Left ventricle myocardium inferior (tissue), 1 donor: ENCODE results near the gene PPP1R37. TPM values are rescaled to one million over a fixed set of nuclear protein-coding genes. Genes with fewer than 3 reads are reported as not detected.

Source experiments
- DNase-seq: peaks from one replicate; pipeline ENCODE4 v3.0.0-alpha.2; 2020
- H3K27ac ChIP-seq: fragments of 200-600 bp; replicated peaks from 2 replicates; pipeline ENCODE4 v1.8.0; 2021
- H3K27me3 ChIP-seq: fragments of 200-600 bp; 2 replicates; pipeline ENCODE4 v1.8.0; 2021; ENCODE audit warnings: low read depth
- H3K36me3 ChIP-seq: fragments of 200-600 bp; 2 replicates; pipeline ENCODE4 v1.8.0; 2021
- H3K4me1 ChIP-seq: fragments of 200-600 bp; 2 replicates; pipeline ENCODE4 v1.8.0; 2021
- H3K4me3 ChIP-seq: fragments of 200-600 bp; 2 replicates; pipeline ENCODE4 v1.8.0; 2021; ENCODE audit warnings: mild to moderate bottlenecking, moderate library complexity
- H3K9me3 ChIP-seq: fragments of 200-600 bp; replicated peaks from 2 replicates; pipeline ENCODE4 v1.8.0; 2021
- intact Hi-C: fragments of 100-400 bp; cut with micrococcal nuclease; formaldehyde crosslinking; loops from one replicate; pipeline ENCODE4 v1.11.0; 2022
- total RNA-seq: library from RNA; stranded (reverse); fragmentation: NEBNext Ultra II Directional; extraction: Animal tissue kit (Norgen Biotek cat#: 25700); gene quantifications from one replicate; pipeline ENCODE4 v1.2.1, GENCODE V29; 2021
- TF ChIP-seq, protein P1 (sequence below): fragments of 200-600 bp; IDR thresholded peaks from 2 replicates; pipeline ENCODE4 v1.8.0; 2021; ENCODE audit warnings: antibody characterized with exemption, mild to moderate bottlenecking, borderline replicate concordance
- donor health status: DM: no; HTN: yes; CAD: no; lungs with severe emphysema.

PPP1R37 gene
- total RNA-seq, 1 donor from 2014 or later, result 15.9 TPM

DNA sequence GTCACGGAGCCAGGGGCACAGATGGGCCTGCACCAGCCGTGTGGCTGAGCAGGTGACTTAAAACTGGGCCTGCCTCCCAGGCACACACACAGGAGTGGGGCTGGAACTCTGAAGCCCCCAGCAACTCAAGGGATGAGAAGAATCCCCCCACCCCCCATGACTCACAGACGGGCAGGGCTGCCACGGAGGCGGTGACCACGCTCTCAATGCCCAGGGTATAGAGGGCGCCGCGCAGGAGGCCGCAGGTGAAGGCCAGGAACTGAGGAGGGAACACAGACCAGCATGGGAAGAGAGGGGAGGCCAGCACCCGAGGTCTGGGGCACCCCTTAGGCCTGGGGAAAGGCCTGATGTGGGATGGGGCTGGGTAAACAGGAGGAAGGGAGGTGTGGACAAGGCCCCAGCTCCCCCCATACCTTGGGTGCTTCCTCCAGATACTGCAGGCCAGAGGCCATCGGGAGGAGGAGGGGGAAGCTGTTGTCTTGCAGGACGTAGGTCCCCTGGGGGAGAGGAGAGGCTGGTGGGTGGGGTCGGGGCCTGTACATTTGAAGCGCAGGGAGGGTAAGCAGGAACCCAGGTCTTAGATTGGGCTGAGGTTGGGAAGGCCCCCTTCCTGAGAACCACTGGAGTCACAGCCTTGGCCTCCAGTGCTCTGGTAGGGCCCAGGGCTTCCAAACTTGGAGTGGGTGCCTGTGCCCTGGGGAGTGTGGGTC lies 70.9 kb downstream of the PPP1R37 start:
- H3K4me1 ChIP-seq, result peaks cover 35% of the 10 kb centered on the region
- TF ChIP-seq, protein P1, sequence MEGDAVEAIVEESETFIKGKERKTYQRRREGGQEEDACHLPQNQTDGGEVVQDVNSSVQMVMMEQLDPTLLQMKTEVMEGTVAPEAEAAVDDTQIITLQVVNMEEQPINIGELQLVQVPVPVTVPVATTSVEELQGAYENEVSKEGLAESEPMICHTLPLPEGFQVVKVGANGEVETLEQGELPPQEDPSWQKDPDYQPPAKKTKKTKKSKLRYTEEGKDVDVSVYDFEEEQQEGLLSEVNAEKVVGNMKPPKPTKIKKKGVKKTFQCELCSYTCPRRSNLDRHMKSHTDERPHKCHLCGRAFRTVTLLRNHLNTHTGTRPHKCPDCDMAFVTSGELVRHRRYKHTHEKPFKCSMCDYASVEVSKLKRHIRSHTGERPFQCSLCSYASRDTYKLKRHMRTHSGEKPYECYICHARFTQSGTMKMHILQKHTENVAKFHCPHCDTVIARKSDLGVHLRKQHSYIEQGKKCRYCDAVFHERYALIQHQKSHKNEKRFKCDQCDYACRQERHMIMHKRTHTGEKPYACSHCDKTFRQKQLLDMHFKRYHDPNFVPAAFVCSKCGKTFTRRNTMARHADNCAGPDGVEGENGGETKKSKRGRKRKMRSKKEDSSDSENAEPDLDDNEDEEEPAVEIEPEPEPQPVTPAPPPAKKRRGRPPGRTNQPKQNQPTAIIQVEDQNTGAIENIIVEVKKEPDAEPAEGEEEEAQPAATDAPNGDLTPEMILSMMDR, result no peak
- H3K4me3 ChIP-seq, result peak overlapping the region; percentile 25
- no peak for DNase-seq
- no peaks in the 10 kb centered on the region for H3K36me3 ChIP-seq
- H3K27me3 ChIP-seq, result peaks cover 37% of the 10 kb centered on the region
- no peaks in the 10 kb centered on the region for H3K9me3 ChIP-seq
- intact Hi-C loops, result no loop called here
- H3K27ac ChIP-seq, result peak overlapping the region; percentile 37

DNA sequence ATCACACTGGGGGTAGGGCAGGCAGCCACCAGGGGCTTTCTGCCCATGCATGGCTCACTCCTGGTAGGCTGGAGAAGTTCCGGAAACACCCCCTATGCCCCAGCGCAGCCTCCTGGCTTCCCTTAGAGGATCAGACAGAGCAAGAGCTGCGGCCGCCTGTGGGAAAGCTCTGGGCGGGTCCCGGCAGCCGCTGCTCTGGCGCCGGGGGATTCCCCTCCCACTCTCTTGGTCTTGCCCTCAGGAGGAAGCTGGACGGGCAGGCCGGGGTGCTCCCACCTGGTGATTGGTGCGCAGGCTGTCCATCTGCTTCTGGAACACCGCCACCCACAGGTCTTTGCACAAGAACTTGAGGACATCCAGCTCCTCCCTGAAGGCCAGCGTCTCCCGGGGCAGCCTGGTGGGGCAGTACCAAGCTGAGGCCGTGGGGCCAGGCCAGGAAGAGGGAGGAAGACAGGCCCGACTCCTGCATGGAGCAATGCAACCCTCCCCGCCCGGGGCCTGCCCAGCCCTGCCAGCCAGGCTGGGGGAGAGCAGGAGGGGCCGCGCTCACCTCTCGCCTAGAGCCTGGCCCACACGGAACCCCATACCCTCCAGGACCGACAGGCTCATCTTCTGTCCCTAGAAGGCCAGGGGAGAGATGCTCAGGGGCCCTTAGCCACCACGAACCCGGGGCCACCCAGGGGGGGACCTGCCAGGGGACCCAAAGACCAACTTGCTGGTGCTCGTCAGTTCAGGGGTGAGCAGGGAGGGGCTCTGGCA lies 71.8 kb downstream of the PPP1R37 start:
- peak overlapping the region; percentile 37 for H3K27ac ChIP-seq
- TF ChIP-seq, protein P1, result no peak
- H3K4me3 ChIP-seq, result peak overlapping the region; percentile 25
- no peaks in the 10 kb centered on the region for H3K9me3 ChIP-seq
- H3K27me3 ChIP-seq, result peaks cover 28% of the 10 kb centered on the region
- peak; percentile 45 for DNase-seq
- peaks cover 35% of the 10 kb centered on the region for H3K4me1 ChIP-seq
- H3K36me3 ChIP-seq, result no peaks in the 10 kb centered on the region
- intact Hi-C loops, result no loop called here

DNA sequence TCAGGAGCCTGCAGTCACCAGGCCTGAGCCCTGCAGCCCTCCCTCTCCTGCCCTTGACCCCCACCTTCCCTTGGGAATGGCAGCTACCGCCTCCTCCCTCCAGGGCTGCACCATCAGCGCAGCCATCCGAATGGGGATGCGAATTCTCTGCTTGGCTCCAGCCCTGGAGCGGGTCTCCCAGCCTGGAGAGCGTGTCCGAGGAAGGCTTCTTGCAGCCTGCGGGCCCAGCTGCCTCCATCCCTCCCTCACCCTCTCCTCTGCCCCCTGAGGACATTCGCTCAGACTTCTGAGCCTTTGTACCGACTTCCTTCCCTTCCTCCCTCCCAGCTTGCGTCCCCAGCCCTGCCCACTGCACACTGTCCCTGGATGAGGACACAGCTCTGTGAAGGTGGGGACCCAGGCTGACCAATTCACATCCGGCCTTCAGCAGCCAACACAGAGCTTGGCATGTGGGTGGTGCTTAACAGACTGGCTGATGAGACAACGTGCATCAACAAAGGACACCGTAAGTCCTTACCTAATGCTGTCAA lies 73.8 kb downstream of the PPP1R37 start:
- Histone ChIP-seq H3K27me3 (peaks cover 8% of the 10 kb centered on the region), H3K9me3 (no peaks in the 10 kb centered on the region), H3K4me1 (peaks cover 45% of the 10 kb centered on the region), H3K36me3 (no peaks in the 10 kb centered on the region), H3K4me3 (peak overlapping the region; percentile 19), H3K27ac (peak overlapping the region; percentile 72)
- TF ChIP-seq, protein P1, result no peak
- DNase-seq, result peak; percentile 29
- intact Hi-C loops, result no loop called here

DNA sequence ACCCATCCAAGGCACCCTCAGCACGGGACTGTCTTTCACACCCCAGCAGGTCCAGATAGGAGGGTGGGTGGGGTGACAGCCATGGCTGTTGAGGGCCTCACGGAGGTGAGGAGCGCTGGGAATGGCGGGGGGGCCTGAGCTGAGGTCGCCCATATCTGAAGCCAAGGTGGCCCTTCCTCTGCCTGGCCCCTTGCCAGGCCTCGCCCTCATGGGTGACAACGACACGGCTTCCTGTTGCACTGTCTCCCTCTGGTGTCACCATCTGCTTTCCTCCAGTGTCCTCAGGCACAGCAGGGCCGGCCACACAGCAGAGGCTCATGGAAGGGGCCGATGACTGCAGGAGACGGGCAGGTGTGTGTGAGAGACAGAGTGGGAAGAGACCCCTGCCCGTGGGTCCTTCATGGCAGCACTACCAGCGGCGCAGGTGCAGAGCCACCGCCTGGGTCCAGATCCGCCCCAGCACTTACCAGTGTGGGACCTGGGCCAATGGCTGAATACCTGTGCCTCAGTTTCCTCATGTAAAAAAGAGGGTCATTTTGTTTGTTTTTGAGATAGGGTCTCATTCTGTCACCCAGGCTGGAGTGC lies 75.9 kb downstream of the PPP1R37 start:
- no peak overlapping the region for H3K27ac ChIP-seq
- H3K4me3 ChIP-seq, result no peak overlapping the region
- DNase-seq, result peak; percentile 13
- no peaks in the 10 kb centered on the region for H3K27me3 ChIP-seq
- no peaks in the 10 kb centered on the region for H3K9me3 ChIP-seq
- TF ChIP-seq, protein P1, result no peak
- H3K4me1 ChIP-seq, result peaks cover 50% of the 10 kb centered on the region
- no peaks in the 10 kb centered on the region for H3K36me3 ChIP-seq
- intact Hi-C loops, result no loop called here

DNA sequence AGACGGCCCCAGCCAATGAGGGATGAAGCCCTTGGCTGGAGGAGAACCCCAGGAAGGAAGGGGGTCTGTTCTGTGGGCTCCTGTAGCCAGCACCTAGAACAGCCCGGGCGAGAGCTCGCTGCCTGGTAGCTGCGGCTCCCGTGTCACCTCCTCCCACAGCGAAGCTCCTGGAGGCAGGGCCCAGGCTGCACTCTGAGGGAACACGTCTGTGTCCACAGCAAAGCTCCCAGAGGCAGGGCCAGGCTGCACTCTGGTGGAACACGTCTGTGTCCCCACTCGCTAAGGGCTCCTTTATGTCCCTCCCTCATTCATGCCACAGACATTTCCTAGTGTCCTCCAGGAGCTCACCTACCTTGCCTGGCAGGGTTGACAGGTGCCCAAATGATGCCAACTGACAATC lies 76.6 kb downstream of the PPP1R37 start:
- Histone ChIP-seq H3K4me3 (no peak overlapping the region), H3K27ac (no peak overlapping the region), H3K27me3 (no peaks in the 10 kb centered on the region), H3K36me3 (no peaks in the 10 kb centered on the region), H3K4me1 (peaks cover 43% of the 10 kb centered on the region), H3K9me3 (no peaks in the 10 kb centered on the region)
- TF ChIP-seq, protein P1, result no peak
- DNase-seq, result no peak
- intact Hi-C loops, result no loop called here
